ENCODE results near the gene LRRC8E.
"Not testable (repeated sequence)": the region's sequence is repeated elsewhere in the genome, so short reads cannot be mapped to it uniquely, and the experiment has no call there.

Gene LRRC8E

DNA sequence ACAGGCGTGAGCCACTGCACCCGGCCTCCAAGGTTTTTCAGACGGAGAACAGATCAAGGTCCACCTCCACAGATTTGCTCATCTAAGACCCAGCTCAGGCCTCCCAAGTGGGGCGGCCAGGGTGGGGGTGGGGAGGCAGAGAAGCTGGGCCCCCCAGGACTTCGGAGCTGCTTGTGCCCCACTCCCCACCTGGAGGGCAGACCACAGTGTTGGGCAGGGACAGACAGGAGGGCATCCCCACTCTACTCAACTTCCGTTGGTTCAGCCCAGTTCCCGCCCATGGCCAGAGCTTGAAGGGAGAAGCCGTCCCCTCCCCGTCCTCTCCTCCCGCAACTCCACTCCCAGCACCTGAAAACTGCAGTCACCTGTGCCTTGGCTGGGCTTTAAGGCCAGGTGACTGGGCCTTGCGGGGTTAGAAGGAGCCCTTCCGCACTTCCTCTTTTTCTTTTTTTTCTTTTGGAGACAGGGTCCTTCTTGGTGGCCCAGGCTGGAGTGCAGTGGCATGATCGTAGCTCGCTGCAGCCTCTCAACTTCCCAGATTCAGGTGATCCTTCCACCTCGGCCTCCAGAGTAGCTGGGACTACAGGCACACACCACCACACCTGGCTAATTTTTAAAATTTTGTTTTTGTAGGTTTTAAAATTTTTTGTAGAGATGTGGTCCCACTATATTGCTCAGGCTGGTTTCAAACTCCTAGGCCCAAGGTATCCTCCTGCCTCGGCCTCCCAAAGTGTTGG is 734 bp upstream of the LRRC8E start:
- DNase-seq (ENCODE audit: low spot score) = no peak

DNA sequence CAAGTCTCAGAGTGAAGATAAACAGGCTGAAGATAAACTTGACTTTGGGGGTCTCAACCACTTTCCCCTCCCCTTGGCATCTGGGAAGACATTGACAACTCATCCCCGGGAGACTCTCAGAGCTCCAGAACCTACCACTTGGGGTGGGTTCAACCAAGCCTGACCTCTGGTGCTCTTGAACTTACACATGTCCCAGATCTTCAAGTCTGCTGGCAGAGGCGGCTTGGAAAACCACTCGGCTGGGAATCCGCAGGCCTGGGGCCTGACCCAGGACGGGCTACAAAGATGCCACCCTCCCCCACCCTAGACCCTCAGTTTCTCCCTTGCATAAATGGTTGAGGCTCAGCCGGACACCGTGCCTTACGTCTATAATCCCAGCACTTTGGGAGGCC is 512 bp downstream of the LRRC8E start:
- no peak for DNase-seq (ENCODE audit: low spot score)

DNA sequence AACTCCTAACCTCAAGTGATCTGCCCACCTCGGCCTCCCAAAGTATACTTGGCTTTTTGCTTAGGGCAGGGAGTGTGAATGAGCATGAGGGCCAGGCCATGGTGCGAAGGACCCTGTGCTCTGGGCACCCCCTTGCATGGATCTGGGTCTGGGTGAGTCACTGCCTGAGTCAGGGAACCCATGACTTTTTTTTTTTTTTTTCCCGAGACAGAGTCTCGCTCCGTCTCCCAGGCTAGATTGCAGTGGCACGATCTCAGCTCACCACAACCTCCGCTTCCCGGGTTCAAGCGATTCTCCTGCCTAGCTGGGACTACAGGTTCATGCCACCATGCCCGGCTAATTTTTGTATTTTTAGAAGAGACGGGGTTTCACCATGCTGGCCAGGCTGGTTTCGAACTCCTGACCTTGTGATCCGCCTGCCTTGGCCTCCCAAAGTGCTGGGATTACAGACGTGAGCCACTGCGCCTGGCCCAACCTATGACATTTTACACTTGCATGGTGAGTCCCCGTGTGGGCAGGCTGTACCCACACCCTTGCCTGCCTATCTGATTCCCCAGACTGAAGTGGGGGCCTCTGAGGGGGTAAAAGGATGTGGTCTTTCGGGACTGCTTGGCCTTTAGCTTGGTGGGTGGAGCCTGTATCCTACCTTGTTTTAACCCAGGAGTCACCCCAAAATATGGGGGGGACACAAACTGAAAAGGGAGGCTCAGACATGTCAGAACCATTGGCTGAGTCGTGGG is 5.2 kb downstream of the LRRC8E start:
- not testable (repeated sequence) for DNase-seq (ENCODE audit: low spot score)

DNA sequence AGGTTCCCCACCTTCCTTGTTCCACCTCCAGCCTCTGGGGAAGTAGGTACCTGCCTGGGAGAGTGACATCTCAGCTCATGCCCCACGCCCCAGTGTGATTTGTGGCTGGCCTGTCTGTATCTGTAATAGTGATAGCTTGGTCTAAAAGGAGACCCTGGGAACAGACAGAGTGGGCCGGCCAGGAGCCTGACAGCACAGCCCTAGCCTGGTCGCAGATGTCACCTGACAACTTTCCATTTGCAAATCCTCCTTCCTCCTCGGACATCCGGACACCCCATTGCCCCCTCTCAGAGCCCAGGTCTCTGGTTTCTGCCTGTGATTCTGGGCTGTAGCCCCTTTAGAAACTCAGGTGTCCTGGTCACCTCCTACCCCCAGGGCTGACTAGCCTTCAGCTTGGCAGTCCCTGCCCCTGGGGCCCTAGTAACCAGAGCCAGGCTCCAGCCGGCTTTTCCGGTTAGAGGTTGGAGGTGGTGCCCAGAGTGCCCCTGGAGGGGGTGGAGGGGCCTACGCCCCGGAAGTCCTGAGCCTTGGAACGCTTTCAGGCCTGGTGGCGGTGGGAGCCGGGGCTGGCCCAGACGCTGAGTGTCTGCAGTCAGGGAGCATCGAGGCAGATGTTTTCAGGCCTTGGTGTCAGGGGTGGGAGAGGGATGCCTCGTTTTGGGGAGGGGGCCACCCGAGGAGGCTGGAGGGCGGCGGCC is 6.5 kb downstream of the LRRC8E start:
- DNase-seq (ENCODE audit: low spot score) = no peak

DNA sequence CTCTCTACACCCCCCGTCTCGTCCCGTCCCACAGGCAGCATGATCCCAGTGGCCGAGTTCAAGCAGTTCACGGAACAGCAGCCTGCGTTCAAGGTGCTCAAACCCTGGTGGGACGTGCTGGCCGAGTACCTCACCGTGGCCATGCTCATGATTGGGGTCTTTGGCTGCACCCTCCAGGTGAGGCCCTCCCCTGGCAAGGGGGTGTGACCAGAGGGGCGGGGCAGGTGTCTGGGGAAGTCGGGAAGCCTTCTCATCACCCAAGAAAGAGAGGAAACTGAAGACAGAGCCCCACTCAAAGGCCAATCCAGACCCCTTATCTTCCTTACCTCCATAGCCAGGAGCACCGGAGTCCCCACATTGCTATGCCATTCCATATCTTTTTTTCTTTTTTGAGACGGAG is 7.3 kb downstream of the LRRC8E start:
- DNase-seq (ENCODE audit: low spot score) = no peak

DNA sequence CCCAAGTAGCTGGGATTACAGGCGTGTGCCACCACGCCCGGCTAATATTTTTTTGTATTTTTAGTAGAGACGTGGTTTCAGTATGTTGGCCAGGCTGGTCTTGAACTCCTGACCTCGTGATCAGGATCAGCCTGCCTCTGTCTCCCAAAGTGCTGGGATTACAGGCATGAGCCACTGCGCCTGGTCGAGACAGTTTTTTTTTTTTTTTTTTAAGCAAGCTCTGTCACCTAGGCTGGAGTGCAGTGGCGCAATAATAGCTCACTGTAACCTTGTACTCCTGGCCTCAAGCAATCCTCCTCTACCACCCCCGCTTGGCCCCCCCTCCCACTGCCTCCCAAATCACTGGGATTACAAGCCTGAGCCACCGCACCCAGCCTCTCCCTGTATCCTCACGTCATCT is 9.0 kb downstream of the LRRC8E start:
- DNase-seq (ENCODE audit: low spot score) = no peak

DNA sequence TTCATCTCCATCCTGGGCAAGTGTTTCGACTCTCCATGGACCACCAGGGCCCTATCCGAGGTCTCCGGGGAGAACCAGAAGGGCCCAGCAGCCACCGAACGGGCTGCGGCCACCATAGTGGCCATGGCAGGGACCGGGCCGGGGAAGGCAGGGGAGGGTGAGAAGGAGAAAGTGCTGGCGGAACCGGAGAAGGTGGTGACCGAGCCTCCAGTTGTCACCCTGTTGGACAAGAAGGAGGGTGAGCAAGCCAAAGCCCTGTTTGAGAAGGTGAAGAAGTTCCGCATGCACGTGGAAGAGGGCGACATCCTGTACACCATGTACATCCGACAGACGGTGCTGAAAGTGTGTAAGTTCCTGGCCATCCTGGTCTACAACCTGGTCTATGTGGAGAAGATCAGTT is 10.7 kb downstream of the LRRC8E start:
- DNase-seq (ENCODE audit: low spot score) = no peak

DNA sequence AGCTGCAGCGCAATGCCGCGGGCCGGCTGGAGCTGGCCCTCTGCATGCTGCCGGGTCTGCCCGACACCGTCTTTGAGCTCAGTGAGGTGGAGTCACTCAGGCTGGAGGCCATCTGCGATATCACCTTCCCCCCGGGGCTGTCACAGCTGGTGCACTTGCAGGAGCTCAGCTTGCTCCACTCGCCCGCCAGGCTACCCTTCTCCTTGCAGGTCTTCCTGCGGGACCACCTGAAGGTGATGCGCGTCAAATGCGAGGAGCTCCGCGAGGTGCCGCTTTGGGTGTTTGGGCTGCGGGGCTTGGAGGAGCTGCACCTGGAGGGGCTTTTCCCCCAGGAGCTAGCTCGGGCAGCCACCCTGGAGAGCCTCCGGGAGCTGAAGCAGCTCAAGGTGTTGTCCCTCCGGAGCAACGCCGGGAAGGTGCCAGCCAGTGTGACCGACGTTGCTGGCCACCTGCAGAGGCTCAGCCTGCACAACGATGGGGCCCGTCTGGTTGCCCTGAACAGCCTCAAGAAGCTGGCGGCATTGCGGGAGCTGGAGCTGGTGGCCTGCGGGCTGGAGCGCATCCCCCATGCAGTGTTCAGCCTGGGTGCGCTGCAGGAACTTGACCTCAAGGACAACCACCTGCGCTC is 11.6 kb downstream of the LRRC8E start:
- no peak for DNase-seq (ENCODE audit: low spot score)

DNA sequence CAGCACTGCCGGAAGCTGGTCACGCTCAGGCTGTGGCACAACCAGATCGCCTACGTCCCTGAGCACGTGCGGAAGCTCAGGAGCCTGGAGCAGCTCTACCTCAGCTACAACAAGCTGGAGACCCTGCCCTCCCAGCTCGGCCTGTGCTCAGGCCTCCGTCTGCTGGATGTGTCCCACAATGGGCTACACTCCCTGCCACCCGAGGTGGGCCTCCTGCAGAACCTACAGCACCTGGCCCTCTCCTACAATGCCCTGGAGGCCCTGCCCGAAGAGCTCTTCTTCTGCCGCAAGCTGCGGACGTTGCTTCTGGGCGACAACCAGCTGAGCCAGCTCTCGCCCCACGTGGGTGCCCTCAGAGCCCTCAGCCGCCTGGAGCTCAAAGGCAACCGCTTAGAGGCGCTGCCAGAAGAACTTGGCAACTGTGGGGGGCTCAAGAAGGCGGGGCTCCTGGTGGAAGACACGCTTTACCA is 12.1 kb downstream of the LRRC8E start:
- no peak for DNase-seq (ENCODE audit: low spot score)

DNA sequence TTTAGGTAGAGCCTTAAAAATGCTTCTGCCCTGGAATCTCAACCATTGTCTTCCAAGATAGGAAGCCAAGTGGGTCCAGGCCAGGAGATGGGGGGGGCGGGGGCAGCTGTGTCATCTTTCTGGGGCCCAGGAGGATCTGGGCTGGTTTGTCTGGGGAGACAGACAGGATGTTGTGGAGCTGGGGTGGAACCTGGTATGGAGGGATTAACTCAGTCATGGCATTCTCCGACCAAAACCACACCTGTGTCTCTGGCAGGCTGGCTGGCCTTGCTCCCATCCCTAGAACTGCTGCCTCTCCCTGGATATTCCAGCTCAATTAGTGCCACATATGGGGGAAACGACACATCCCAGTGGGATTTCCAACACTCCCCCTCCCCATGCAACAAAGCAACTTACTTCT is 12.6 kb downstream of the LRRC8E start:
- DNase-seq (ENCODE audit: low spot score) = no peak

DNA sequence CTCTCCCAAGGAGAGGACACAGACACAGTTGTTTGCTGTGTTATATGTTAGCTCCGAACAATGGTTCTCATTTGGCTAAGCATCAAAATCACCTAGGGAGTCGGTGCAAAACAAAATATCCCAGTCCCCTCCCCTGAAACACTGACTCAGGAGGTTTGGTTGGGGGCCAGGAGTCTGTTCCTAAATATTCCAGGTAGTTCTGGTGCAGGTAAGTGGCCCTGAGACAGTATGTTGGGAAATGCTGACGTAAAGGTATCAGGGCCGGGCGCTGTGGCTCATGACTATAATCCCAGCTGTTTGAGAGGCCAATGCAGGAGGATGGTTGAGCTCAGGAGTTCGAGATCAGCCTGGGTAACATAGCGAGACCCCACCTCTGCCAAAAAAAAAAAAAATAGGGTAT is 13.0 kb downstream of the LRRC8E start:
- no peak for DNase-seq (ENCODE audit: low spot score)

DNA sequence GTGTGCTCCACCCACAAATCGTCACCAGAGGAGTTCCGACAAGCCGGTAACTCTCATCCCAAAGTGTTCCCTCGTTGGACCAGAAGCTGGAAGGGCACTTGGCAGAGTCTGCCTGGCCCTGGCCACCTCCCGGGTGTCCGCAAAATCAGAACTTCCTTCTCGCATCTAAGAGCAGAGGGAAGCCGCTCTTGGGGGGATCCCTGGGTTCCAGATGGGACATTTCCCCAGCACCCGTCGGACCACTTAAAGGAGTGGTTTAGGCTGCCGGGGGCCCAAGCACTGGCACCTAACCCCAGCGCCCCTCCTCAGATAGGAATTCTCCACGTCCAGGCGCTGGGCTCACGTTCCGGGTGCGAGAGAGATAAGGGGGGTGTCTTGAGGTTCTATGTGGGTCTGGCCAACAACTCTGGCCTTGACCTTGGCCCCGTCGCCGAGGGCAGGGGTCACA is 14.5 kb downstream of the LRRC8E start:
- no peak for DNase-seq (ENCODE audit: low spot score)

DNA sequence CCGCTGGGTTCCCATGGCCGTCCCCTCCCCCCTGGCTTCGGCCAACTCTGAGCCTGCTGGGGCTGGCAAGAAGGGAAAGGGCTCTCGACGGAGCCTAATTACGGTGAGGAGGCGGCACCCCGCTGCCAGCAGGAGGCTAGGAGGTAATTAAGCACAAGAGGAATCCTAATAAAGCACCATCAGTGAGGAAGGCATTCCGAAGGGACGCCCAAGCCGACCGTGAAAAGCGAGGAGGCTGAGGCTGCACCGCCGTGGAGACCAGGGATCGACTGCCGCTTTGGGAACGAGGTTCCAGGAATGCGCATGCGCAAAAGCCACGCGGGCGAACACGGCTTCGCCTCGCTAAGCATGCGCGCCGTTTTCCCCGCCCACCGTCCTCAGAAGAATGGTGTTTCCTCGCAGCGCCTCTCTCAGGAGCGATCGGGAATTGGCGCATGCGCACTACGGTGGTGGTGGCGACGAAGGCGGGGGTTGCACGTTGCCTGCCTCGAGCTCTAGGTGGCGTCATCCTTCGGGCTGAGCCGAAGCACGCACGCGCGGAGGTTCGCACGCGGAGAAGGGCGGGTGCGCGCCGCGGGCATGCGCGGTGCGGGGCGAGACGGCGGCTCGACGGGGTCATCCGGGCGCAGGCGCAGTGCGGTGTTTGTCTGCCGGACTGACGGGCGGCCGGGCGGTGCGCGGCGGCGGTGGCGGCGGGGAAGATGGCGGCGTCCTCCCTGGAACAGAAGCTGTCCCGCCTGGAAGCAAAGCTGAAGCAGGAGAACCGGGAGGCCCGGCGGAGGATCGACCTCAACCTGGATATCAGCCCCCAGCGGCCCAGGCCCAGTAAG is 15.1 kb downstream of the LRRC8E start, which contains the start of gene MAP2K7:
Gene MAP2K7, plus strand, starts transcription at position 634 of the 830 bp plus-strand sequence. Its CDS starts 68 bp downstream, at position 702.
- DNase-seq (ENCODE audit: low spot score) = peak; percentile 97

DNA sequence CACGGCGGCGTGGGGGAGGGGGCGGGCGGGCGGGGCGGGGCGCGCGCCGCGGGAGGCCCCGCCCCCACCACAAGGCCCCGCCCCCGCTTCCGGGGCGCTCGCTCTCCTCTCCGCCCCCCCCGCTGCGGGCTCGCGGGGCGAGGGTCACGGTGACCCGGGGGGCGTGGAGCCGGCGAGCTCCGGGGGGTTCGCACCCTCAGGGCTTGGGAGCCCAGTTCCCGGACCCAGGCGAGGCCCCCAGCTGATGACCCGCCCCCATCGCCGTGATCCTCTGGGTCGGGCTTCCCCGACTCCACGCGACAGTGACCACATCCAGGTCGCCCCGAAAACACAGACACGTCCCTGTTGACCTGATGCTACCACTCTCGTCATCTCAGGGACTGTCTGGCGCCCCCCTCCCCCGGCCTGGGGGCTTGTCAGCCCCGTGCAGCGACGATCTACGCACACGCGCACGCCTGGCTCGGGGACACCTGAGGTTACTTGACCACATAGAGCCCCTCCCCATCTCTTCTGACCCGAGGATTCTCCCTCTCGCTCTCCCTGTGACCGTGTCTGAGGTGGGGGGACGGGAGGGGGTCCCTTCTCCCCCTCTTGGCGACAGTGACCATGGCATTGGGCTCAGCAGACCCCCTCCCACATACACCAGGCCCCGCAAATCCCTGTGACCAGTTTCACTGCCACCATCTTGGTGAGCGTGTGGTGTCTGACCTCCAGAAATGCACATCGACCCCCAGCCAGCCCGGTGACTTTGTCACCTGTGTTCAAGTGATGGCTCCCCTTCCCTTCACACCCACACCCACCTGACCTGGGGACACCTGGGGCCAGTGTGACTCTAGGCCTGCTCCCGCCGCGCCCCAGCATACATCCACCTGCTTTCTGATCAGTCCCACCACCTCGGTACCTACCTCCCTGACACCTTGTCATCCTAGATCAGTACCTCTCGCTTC is 16.0 kb downstream of the LRRC8E start:
- no peak for DNase-seq (ENCODE audit: low spot score)

DNA sequence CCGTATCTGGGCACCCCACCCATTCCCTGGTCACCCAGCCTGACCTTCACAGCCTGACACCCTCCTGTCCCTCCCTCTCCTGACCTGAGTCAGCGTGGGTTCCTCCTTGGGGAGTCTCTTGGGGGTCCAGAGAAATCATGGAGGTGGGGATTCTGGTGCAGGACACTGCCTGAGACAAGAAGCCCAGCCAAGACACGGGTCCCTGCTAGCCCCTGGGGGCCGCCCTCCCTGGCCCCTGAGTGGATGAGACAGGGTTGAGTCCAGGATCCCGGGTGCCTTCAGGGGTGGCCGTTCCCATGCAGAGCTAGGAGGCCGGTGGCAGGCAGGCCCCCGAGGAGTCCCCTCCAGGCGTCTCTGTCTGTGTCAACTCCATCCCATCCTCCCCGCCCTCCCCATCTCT is 17.0 kb downstream of the LRRC8E start:
- DNase-seq (ENCODE audit: low spot score) = no peak

DNA sequence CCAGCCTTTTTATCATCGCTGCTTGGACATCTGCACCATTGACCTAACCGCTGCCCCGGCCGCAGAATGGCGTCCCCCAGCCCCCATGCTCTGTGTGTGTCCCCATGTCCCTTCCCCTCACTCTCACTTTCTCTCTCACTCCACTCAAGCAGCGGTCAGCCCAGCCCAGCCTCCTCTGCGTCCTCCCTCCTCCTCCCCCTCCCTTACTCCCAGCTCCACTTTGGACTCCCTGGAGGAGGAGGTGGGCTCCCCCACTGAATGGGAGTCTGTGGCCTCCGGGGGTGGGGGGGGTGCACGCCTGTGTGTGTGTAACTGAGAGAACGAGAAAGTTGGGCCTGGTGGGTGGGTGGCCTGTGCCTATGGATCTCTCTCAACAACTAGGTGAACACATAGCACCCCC is 17.5 kb downstream of the LRRC8E start:
- no peak for DNase-seq (ENCODE audit: low spot score)

DNA sequence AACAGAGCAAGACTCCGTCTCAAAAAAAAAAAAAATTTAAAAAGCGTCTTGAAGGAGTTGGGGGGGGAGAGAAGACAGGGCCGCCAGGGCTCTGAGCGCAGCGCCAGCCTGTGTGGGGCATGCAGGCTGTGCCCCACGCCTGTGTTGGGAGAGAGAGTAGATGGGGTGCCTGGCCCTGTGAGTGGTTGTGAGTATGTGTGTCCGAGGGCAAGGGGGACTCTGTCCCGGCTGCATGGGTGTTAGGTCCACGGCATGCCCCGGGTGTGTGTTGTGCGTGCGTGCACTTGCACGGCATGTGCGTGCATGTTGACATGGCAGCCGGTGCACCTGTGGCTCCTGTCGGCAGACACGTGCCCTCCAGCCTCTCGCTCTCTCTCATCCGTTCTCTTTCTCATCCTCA is 18.8 kb downstream of the LRRC8E start:
- no peak for DNase-seq (ENCODE audit: low spot score)

DNA sequence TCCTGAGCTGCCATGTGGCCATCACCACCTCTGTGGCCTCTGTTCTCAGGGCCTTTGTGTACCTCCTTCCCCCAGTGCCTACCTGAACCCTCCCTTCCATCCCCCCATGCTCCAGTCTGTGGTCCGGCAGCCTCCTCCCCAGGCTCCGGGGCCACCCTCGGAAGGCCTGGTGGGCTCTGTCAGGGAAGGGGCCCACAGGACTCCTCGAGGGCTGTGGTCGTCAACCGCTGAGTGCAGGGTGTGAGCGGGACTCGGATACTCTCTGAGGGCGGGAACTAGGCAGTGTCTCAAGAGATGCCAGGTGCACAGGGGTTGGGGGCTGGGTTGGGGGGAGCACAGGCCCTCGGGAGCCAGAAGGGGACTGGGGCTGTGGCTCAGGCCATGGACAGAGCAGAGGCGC is 19.2 kb downstream of the LRRC8E start:
- no peak for DNase-seq (ENCODE audit: low spot score)

DNA sequence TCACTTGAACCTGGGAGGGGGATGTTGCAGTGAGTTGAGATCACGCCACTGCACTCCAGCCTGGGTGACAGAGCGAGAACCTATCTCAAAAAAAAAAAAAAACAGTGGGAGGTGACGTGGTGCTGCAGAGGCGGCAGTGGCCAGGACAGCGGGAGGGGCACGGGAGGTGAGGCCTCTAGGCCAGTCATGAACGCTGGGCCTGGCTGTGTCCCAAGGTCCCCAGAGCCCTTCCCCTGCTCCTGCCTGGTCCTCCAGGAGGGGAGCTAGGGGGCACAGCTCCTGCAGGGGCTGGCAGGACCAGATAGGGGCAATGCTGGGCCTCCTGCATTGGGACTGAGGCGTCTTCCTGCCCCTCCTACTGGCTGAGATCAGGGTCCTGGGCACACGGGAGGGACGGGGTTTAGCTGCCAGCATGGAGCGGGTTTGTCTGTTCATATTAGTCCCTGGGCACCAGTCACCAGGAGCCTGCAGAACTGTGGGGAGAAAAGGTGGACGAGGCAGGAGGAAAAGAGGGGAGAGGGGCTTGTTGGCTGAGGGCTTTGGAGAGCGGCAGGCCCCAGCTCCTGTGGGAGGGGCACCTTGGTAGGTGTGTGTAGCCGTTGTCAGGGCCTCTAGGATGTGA is 19.9 kb downstream of the LRRC8E start:
- DNase-seq (ENCODE audit: low spot score) = no peak
